ENCODE results near the gene FIG4.

Gene FIG4

DNA sequence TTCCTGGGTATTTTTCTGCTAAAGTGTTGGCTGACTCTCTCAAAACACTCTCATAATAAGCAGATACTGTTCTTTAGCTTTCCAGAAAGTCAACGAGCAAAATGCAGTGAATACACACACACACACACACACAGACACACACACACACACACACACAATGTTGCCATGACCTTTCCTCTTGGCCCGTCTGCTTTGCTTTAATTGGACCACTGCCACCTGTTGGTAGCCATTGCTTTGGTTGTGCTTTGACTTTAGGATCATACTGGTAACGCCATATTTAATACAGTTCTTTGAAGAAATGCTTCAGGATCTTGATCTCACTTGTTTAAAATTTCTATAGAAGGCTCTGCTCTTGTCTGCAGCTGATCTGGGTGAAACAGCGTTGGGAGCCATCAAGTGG lies 4.4 kb downstream of the FIG4 start:
- H3K36me3 ChIP-seq = no peaks in the 10 kb centered on the region
- no peak overlapping the region for H3K4me3 ChIP-seq (ENCODE audit: low read depth in 1 of 2, low read length in 1 of 2)
- H3K27me3 ChIP-seq = no peaks in the 10 kb centered on the region
- H3K27ac ChIP-seq = no peak overlapping the region
- peaks cover 43 to 67% of the 10 kb centered on the region in 2 experiments for H3K4me1 ChIP-seq (ENCODE audit: control insufficient read depth in 1 of 2, insufficient read depth in 1 of 2, low read depth in 1 of 2, low read length in 1 of 2)
- H3K9me3 ChIP-seq = no peaks in the 10 kb centered on the region
- TF ChIP-seq, protein P1, sequence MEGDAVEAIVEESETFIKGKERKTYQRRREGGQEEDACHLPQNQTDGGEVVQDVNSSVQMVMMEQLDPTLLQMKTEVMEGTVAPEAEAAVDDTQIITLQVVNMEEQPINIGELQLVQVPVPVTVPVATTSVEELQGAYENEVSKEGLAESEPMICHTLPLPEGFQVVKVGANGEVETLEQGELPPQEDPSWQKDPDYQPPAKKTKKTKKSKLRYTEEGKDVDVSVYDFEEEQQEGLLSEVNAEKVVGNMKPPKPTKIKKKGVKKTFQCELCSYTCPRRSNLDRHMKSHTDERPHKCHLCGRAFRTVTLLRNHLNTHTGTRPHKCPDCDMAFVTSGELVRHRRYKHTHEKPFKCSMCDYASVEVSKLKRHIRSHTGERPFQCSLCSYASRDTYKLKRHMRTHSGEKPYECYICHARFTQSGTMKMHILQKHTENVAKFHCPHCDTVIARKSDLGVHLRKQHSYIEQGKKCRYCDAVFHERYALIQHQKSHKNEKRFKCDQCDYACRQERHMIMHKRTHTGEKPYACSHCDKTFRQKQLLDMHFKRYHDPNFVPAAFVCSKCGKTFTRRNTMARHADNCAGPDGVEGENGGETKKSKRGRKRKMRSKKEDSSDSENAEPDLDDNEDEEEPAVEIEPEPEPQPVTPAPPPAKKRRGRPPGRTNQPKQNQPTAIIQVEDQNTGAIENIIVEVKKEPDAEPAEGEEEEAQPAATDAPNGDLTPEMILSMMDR (IDR thresholded peaks at IDR 0.05) = no peak

- Histone ChIP-seq H3K27ac (peak overlapping the region; percentile 64), H3K36me3 (no peaks in the 10 kb centered on the region), H3K4me1 (ENCODE audit: control insufficient read depth in 1 of 2, insufficient read depth in 1 of 2, low read depth in 1 of 2, low read length in 1 of 2) (peaks cover 51 to 71% of the 10 kb centered on the region in 2 experiments), H3K4me3 (ENCODE audit: low read depth in 1 of 2, low read length in 1 of 2) (no peak overlapping the region), H3K27me3 (no peaks in the 10 kb centered on the region), H3K9me3 (no peaks in the 10 kb centered on the region)
- TF ChIP-seq, protein P1 (IDR thresholded peaks at IDR 0.05) = no peak
Observed at GRCh38 chr6:109696355-109696754, 5.3 kb downstream of the FIG4 start.

GRCh38 chr6:109701221-109701620 lies 10.1 kb downstream of the FIG4 start:
- TF ChIP-seq, protein P1 (IDR thresholded peaks at IDR 0.05) = no peak
- Histone ChIP-seq H3K4me3 (ENCODE audit: low read depth in 1 of 2, low read length in 1 of 2) (no peak overlapping the region), H3K9me3 (no peaks in the 10 kb centered on the region), H3K4me1 (ENCODE audit: control insufficient read depth in 1 of 2, insufficient read depth in 1 of 2, low read depth in 1 of 2, low read length in 1 of 2) (peaks cover 75 to 93% of the 10 kb centered on the region in 2 experiments), H3K27ac (peak overlapping the region; percentile 74), H3K36me3 (no peaks in the 10 kb centered on the region), H3K27me3 (no peaks in the 10 kb centered on the region)

GRCh38 chr6:109701774-109702173 lies 10.7 kb downstream of the FIG4 start:
- no peaks in the 10 kb centered on the region for H3K36me3 ChIP-seq
- H3K9me3 ChIP-seq = no peaks in the 10 kb centered on the region
- TF ChIP-seq, protein P1 (IDR thresholded peaks at IDR 0.05) = no peak
- no peaks in the 10 kb centered on the region for H3K27me3 ChIP-seq
- no peak overlapping the region for H3K4me3 ChIP-seq (ENCODE audit: low read depth in 1 of 2, low read length in 1 of 2)
- H3K4me1 ChIP-seq (ENCODE audit: control insufficient read depth in 1 of 2, insufficient read depth in 1 of 2, low read depth in 1 of 2, low read length in 1 of 2) = peaks cover 80 to 93% of the 10 kb centered on the region in 2 experiments
- peak overlapping the region; percentile 74 for H3K27ac ChIP-seq

- TF ChIP-seq, protein P1 (IDR thresholded peaks at IDR 0.05) = no peak
- no peak overlapping the region for H3K4me3 ChIP-seq (ENCODE audit: low read depth in 1 of 2, low read length in 1 of 2)
- peak overlapping the region; percentile 74 for H3K27ac ChIP-seq
- H3K27me3 ChIP-seq = no peaks in the 10 kb centered on the region
- no peaks in the 10 kb centered on the region for H3K36me3 ChIP-seq
- no peaks in the 10 kb centered on the region for H3K9me3 ChIP-seq
- H3K4me1 ChIP-seq (ENCODE audit: control insufficient read depth in 1 of 2, insufficient read depth in 1 of 2, low read depth in 1 of 2, low read length in 1 of 2) = peaks cover 80 to 90% of the 10 kb centered on the region in 2 experiments
Observed at GRCh38 chr6:109702791-109703190, 11.7 kb downstream of the FIG4 start.

- Histone ChIP-seq H3K36me3 (no peaks in the 10 kb centered on the region), H3K4me3 (ENCODE audit: low read depth in 1 of 2, low read length in 1 of 2) (no peak overlapping the region), H3K27ac (peak overlapping the region; percentile 90), H3K9me3 (no peaks in the 10 kb centered on the region), H3K27me3 (no peaks in the 10 kb centered on the region), H3K4me1 (ENCODE audit: control insufficient read depth in 1 of 2, insufficient read depth in 1 of 2, low read depth in 1 of 2, low read length in 1 of 2) (peaks cover 71 to 72% of the 10 kb centered on the region in 2 experiments)
- TF ChIP-seq, protein P1 (IDR thresholded peaks at IDR 0.05) = peak; percentile 94
Observed at GRCh38 chr6:109705258-109705657, 14.2 kb downstream of the FIG4 start.

All from neutrophil (primary cell).